HepG2 (cell line): ENCODE data around the gene PIK3CB. TPM values are rescaled to one million over a fixed set of nuclear protein-coding genes. Genes with fewer than 3 reads are reported as not detected.

ENCODE experiments used
- FOXA1 ChIP-seq, 2 experiments: fragments of 450-650 bp in 1 of 2; sonication (generic) in 1 of 2; formaldehyde crosslinking in 1 of 2; IDR thresholded peaks; 2 replicates each; pipeline versions ENCODE4 v1.4.0 to v1.6.1; 2016 to 2020; ENCODE audit warnings: missing genetic modification reagents in 1 of 2
- FOXA3 ChIP-seq: IDR thresholded peaks from 2 replicates; pipeline ENCODE4 v1.6.1; 2016; ENCODE audit warnings: missing genetic modification reagents, missing compliant biosample characterization
- FOXK1 ChIP-seq: sonication (generic); formaldehyde crosslinking; IDR thresholded peaks from 2 replicates; pipeline ENCODE4 v1.4.0; 2020; ENCODE audit warnings: low read depth, missing genetic modification reagents, borderline replicate concordance
- MAFK ChIP-seq, 2 experiments: IDR thresholded peaks in 1 of 2; conservative IDR thresholded peaks in 1 of 2; 2 replicates each; pipeline ENCODE4 v1.6.1; 2011; ENCODE audit warnings: improper control_type of control experiment in 2 of 2, low read length in 2 of 2
- PCBP2 ChIP-seq: fragments of 200-400 bp; formaldehyde crosslinking; optimal IDR thresholded peaks from 2 replicates; pipeline ENCODE3; 2018; ENCODE audit warnings: low read length, low read depth; ENCODE audit not compliant: poor library complexity, severe bottlenecking
- TCF12 ChIP-seq, 2 experiments: fragments of 450-650 bp in 1 of 2; sonication (generic) in 1 of 2; formaldehyde crosslinking in 1 of 2; IDR thresholded peaks; 2 replicates each; pipeline versions ENCODE4 v1.6.1 to v1.8.0; 2017 to 2022; ENCODE audit warnings: antibody characterized with exemption in 1 of 2, mild to moderate bottlenecking in 1 of 2, missing genetic modification reagents in 1 of 2, moderate library complexity in 1 of 2
- ZFY ChIP-seq: sonication (generic); formaldehyde crosslinking; IDR thresholded peaks from 2 replicates; pipeline ENCODE4 v1.4.0; 2020; ENCODE audit warnings: missing genetic modification reagents
- ZNF17 ChIP-seq: sonication (generic); formaldehyde crosslinking; IDR thresholded peaks from 2 replicates; pipeline ENCODE4 v1.5.0; 2020; ENCODE audit warnings: mild to moderate bottlenecking, missing genetic modification reagents
- ZNF207 ChIP-seq: fragments of 450-650 bp; IDR thresholded peaks from 2 replicates; pipeline ENCODE4 v1.6.1; 2016; ENCODE audit warnings: antibody characterized with exemption, borderline replicate concordance
- ZNF446 ChIP-seq: sonication (generic); formaldehyde crosslinking; IDR thresholded peaks from 2 replicates; pipeline ENCODE4 v1.5.0; 2020; ENCODE audit warnings: mild to moderate bottlenecking, missing genetic modification reagents
- ZNF577 ChIP-seq: sonication (generic); formaldehyde crosslinking; IDR thresholded peaks from 2 replicates; pipeline ENCODE4 v1.4.0; 2020; ENCODE audit warnings: mild to moderate bottlenecking, low read depth, missing genetic modification reagents, borderline replicate concordance
- polyA plus RNA-seq, 8 experiments: library from polyadenylated mRNA; depleted of rRNA in 3 of 8; stranded (reverse) in 7 of 8; unstranded in 1 of 8; fragments of >200 nt; fragmentation: Illumina TruSeq in 4 of 8; extraction: Trizol in 4 of 8; gene quantifications; 2 replicates each; pipeline versions ENCODE4 v1.2.1 to v1.2.3, GENCODE V29; 2011 to 2016; ENCODE audit warnings: low read depth in 4 of 8, missing spikeins in 1 of 8, mixed read lengths in 1 of 8; ENCODE audit not compliant: insufficient read depth in 1 of 8
- total RNA-seq, 5 experiments: library from RNA; depleted of rRNA; stranded (reverse); fragments of >200 nt; fragmentation: Illumina TruSeq; extraction: Trizol; gene quantifications; 2 replicates each; pipeline ENCODE4 v1.2.3, GENCODE V29; 2016; ENCODE audit warnings: low read depth in 1 of 5
- TF ChIP-seq, protein P1 (sequence below): sonication (generic); formaldehyde crosslinking; IDR thresholded peaks from 2 replicates; pipeline ENCODE4 v1.5.1; 2020; ENCODE audit warnings: missing genetic modification reagents, mild to moderate bottlenecking, borderline replicate concordance
- TF ChIP-seq, protein P2 (sequence below): fragments of 450-650 bp; IDR thresholded peaks from 2 replicates; pipeline ENCODE4 v1.6.1; 2017
- TF ChIP-seq, protein P3 (sequence below), 2 experiments: sonication (generic) in 1 of 2; formaldehyde crosslinking in 1 of 2; IDR thresholded peaks; 2 replicates each; pipeline versions ENCODE4 v1.4.0 to v1.6.1; 2018 to 2020; ENCODE audit warnings: missing genetic modification reagents in 2 of 2, borderline replicate concordance in 1 of 2, low read depth in 1 of 2, mild to moderate bottlenecking in 1 of 2, missing biosample characterization in 1 of 2
- TF ChIP-seq, protein P4 (sequence below): sonication (generic); formaldehyde crosslinking; IDR thresholded peaks from 2 replicates; pipeline ENCODE4 v1.4.0; 2020; ENCODE audit warnings: missing genetic modification reagents, low read depth, mild to moderate bottlenecking, borderline replicate concordance
- TF ChIP-seq, protein P5 (sequence below): IDR thresholded peaks from 2 replicates; pipeline ENCODE4 v1.6.1; 2016
- TF ChIP-seq, protein P6 (sequence below): sonication (generic); formaldehyde crosslinking; IDR thresholded peaks from 2 replicates; pipeline ENCODE4 v1.8.0; 2023; ENCODE audit warnings: mild to moderate bottlenecking, missing genetic modification reagents
- TF ChIP-seq, protein P7 (sequence below): sonication (generic); formaldehyde crosslinking; IDR thresholded peaks from 2 replicates; pipeline ENCODE4 v1.5.0; 2020; ENCODE audit warnings: missing genetic modification reagents

Gene PIK3CB
- total and polyA plus RNA-seq, 2 of the 13 experiments (the other 11 are each of a cell fraction or from before 2014, with no cell fraction given): 6.6 to 18.7 TPM

DNA sequence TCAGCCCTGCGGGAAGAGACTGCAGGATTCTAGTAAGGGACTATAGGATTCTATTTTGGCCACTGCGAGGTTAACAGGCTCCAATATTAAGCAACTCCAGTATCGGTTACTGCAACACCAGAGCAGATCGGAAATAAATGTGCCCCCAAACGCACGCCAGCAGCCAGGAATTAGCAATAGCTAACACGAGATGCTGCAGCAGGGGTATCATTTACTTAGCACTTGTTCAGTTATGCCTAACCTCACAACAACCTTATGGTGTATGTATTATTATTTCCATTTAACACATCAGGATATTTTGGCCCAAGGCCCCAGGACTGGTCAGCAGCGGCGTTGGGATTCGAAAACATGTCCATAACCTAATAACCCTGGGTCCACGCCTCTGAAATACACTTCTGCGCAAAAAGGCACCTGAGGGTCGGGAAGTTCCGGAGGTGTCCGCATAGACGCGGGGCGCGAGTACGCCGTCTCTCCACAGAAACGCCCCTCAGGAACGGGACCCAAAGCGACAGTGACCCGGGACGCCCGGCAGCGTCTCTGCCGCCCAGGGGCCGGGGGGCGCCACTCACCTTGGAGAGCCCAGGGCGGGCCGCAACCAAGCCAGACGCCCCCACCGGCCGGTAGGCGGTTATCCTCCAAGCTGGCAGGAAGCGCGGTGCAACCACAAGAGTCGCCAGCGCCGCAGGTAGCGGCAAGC, 681 bp downstream of the PIK3CB start (continued):
- TF ChIP-seq ZNF446 (CRISPR knock-in tag): no peak
- TF ChIP-seq, protein P1, sequence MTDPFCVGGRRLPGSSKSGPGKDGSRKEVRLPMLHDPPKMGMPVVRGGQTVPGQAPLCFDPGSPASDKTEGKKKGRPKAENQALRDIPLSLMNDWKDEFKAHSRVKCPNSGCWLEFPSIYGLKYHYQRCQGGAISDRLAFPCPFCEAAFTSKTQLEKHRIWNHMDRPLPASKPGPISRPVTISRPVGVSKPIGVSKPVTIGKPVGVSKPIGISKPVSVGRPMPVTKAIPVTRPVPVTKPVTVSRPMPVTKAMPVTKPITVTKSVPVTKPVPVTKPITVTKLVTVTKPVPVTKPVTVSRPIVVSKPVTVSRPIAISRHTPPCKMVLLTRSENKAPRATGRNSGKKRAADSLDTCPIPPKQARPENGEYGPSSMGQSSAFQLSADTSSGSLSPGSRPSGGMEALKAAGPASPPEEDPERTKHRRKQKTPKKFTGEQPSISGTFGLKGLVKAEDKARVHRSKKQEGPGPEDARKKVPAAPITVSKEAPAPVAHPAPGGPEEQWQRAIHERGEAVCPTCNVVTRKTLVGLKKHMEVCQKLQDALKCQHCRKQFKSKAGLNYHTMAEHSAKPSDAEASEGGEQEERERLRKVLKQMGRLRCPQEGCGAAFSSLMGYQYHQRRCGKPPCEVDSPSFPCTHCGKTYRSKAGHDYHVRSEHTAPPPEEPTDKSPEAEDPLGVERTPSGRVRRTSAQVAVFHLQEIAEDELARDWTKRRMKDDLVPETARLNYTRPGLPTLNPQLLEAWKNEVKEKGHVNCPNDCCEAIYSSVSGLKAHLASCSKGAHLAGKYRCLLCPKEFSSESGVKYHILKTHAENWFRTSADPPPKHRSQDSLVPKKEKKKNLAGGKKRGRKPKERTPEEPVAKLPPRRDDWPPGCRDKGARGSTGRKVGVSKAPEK (CRISPR knock-in tag): no peak
- TF ChIP-seq, protein P2, sequence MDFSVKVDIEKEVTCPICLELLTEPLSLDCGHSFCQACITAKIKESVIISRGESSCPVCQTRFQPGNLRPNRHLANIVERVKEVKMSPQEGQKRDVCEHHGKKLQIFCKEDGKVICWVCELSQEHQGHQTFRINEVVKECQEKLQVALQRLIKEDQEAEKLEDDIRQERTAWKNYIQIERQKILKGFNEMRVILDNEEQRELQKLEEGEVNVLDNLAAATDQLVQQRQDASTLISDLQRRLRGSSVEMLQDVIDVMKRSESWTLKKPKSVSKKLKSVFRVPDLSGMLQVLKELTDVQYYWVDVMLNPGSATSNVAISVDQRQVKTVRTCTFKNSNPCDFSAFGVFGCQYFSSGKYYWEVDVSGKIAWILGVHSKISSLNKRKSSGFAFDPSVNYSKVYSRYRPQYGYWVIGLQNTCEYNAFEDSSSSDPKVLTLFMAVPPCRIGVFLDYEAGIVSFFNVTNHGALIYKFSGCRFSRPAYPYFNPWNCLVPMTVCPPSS: no peak
- TF ChIP-seq, protein P3, sequence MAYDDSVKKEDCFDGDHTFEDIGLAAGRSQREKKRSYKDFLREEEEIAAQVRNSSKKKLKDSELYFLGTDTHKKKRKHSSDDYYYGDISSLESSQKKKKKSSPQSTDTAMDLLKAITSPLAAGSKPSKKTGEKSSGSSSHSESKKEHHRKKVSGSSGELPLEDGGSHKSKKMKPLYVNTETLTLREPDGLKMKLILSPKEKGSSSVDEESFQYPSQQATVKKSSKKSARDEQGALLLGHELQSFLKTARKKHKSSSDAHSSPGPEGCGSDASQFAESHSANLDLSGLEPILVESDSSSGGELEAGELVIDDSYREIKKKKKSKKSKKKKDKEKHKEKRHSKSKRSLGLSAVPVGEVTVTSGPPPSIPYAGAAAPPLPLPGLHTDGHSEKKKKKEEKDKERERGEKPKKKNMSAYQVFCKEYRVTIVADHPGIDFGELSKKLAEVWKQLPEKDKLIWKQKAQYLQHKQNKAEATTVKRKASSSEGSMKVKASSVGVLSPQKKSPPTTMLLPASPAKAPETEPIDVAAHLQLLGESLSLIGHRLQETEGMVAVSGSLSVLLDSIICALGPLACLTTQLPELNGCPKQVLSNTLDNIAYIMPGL (CRISPR knock-in tag; IDR thresholded peaks at IDR 0.05; ENCODE audit: borderline replicate concordance in 1 of 2, low read depth in 1 of 2): peak; percentile 90 to 91
- TF ChIP-seq PCBP2: no peak
- no peak for TF ChIP-seq ZNF207
- 0 out of 2 replicates have a peak, but pooled peaks have one; percentile 6 for TF ChIP-seq FOXK1
- TF ChIP-seq, protein P4, sequence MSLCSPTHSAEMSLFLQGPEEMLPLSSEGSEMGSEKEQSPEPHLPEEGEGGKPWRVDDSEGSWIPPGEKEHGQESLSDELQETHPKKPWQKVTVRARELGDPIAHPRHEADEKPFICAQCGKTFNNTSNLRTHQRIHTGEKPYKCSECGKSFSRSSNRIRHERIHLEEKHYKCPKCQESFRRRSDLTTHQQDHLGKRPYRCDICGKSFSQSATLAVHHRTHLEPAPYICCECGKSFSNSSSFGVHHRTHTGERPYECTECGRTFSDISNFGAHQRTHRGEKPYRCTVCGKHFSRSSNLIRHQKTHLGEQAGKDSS (CRISPR knock-in tag): peak; percentile 69
- no peak for TF ChIP-seq ZNF17
- TF ChIP-seq, protein P5, sequence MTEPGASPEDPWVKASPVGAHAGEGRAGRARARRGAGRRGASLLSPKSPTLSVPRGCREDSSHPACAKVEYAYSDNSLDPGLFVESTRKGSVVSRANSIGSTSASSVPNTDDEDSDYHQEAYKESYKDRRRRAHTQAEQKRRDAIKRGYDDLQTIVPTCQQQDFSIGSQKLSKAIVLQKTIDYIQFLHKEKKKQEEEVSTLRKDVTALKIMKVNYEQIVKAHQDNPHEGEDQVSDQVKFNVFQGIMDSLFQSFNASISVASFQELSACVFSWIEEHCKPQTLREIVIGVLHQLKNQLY (CRISPR knock-in tag): no peak
- TF ChIP-seq MAFK (conservative IDR thresholded peaks at IDR 0.05 in 1 of 2, IDR thresholded peaks at IDR 0.05 in 1 of 2; ENCODE audit: low read length in 2 of 2): no peak
- no peak for TF ChIP-seq TCF12 (IDR thresholded peaks at IDR 0.05)
- TF ChIP-seq TCF12 (CRISPR knock-in tag; IDR thresholded peaks at IDR 0.05): no peak
- TF ChIP-seq, protein P6, sequence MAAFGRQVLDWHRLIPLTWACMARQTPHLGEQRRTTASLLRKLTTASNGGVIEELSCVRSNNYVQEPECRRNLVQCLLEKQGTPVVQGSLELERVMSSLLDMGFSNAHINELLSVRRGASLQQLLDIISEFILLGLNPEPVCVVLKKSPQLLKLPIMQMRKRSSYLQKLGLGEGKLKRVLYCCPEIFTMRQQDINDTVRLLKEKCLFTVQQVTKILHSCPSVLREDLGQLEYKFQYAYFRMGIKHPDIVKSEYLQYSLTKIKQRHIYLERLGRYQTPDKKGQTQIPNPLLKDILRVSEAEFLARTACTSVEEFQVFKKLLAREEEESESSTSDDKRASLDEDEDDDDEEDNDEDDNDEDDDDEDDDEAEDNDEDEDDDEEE (CRISPR knock-in tag): no peak
- TF ChIP-seq ZFY (CRISPR knock-in tag): no peak
- TF ChIP-seq ZNF577 (CRISPR knock-in tag): no peak
- no peak for TF ChIP-seq FOXA1 (IDR thresholded peaks at IDR 0.05)
- no peak for TF ChIP-seq FOXA1 (CRISPR knock-in tag; IDR thresholded peaks at IDR 0.05)
- no peak for TF ChIP-seq FOXA3 (CRISPR knock-in tag)
- TF ChIP-seq, protein P7, sequence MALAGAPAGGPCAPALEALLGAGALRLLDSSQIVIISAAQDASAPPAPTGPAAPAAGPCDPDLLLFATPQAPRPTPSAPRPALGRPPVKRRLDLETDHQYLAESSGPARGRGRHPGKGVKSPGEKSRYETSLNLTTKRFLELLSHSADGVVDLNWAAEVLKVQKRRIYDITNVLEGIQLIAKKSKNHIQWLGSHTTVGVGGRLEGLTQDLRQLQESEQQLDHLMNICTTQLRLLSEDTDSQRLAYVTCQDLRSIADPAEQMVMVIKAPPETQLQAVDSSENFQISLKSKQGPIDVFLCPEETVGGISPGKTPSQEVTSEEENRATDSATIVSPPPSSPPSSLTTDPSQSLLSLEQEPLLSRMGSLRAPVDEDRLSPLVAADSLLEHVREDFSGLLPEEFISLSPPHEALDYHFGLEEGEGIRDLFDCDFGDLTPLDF (CRISPR knock-in tag): no peak; the same call in 1 of the 2 replicates
